Measurements from ENCODE around the gene FGF8. TPM values are rescaled to one million over a fixed set of nuclear protein-coding genes. Genes with fewer than 3 reads are reported as not detected.

The FGF8 gene
- total and polyA plus RNA-seq, 2 of the 8 experiments (the other 6 are each of a cell fraction or from before 2014, with no cell fraction given) = 1.1 to 3.9 TPM

GRCh38 chr10:101721806-101722205 is 54.1 kb downstream of the FGF8 start:
- H2BK20ac ChIP-seq (ENCODE audit: low read length) = no peak overlapping the region
- H3K79me2 ChIP-seq (ENCODE audit: control insufficient read depth in 1 of 2, insufficient read depth in 2 of 2, low read length in 2 of 2) = no peaks in the 10 kb centered on the region
- no peak overlapping the region for H4K91ac ChIP-seq (replicated peaks; ENCODE audit: insufficient read length, low read length)
- no peak for DNase-seq (ENCODE audit: low read depth in 1 of 2, low spot score in 2 of 2)
- H3K18ac ChIP-seq (ENCODE audit: extremely low read depth, low read length) = no peak overlapping the region
- ChIA-PET CTCF (ENCODE audit: partially characterized antibody) (interaction anchor here (0.7 to 2.1 kb wide), 7 partner anchors 9 to 62 kb away, joined by 3 to 9 read pairs (median 4); no protein-coding TSS in a partner anchor), POLR2A (ENCODE audit: partially characterized antibody) (interaction anchor here (0.6 to 1.2 kb wide), 2 partner anchors 120 to 140 kb away, joined by 3 read pairs; no protein-coding TSS in a partner anchor)
- H3K4me1 ChIP-seq (replicated peaks in 1 of 4; ENCODE audit: control insufficient read depth in 3 of 4, insufficient read depth in 4 of 4, low read length in 3 of 4) = peaks cover 0 to 3% (median 0%) of the 10 kb centered on the region in 4 experiments; a peak in 2 of 7 replicates
- no peaks in the 10 kb centered on the region; the same call in 1 of the 2 replicates for H3K23me2 ChIP-seq (ENCODE audit: low read depth, low read length)
- no peak overlapping the region for H3K56ac ChIP-seq (replicated peaks; ENCODE audit: insufficient read length, low read depth, low read length)
- H3K4me2 ChIP-seq (ENCODE audit: insufficient read depth in 1 of 2, low read depth in 2 of 2, low read length in 2 of 2) = no peak overlapping the region
- H3K36me3 ChIP-seq (ENCODE audit: control insufficient read depth in 2 of 4, insufficient read depth in 4 of 4, low read length in 3 of 4) = no peaks in the 10 kb centered on the region
- no peak overlapping the region for H3K23ac ChIP-seq (ENCODE audit: insufficient read length)
- H4K5ac ChIP-seq (ENCODE audit: insufficient read length, low read depth, low read length) = no peak overlapping the region
- WGBS, 2 experiments (ENCODE audit: extremely low coverage in 1 of 2, insufficient coverage in 1 of 2, insufficient read length in 1 of 2, insufficient replicate concordance in 2 of 2, low coverage in 1 of 2, low lambda C conversion rate in 2 of 2, missing lambda C conversion rate in 1 of 2) = 100% methylated on average over 2 of the region's 2 CpGs; no CpG with 5 or more reads in 1 of the 2 experiments
- H2BK15ac ChIP-seq (ENCODE audit: low read length) = no peak overlapping the region
- H3K9me3 ChIP-seq (ENCODE audit: insufficient read depth in 2 of 2, low read depth in 1 of 2, low read length in 1 of 2) = no peaks in the 10 kb centered on the region
- H2BK5ac ChIP-seq (ENCODE audit: low read depth, low read length) = no peak overlapping the region
- no peaks in the 10 kb centered on the region for H3K27me3 ChIP-seq (replicated peaks in 1 of 4; ENCODE audit: control insufficient read depth in 3 of 4, extremely low read depth in 1 of 4, insufficient read depth in 3 of 4, low read length in 3 of 4)
- no peak overlapping the region for H2AFZ ChIP-seq (ENCODE audit: low read length)
- no peak for TF ChIP-seq SIRT6 (IDR thresholded peaks at IDR 0.05; ENCODE audit: low read length)
- H3K9ac ChIP-seq (replicated peaks in 1 of 4; ENCODE audit: extremely low read depth in 1 of 4, low read depth in 3 of 4, low read length in 3 of 4) = no peak overlapping the region
- no peaks in the 10 kb centered on the region for H3K79me1 ChIP-seq (ENCODE audit: low read depth, low read length)
- no peak overlapping the region for H3K14ac ChIP-seq (ENCODE audit: insufficient read length)
- no peak overlapping the region for H2BK12ac ChIP-seq (ENCODE audit: low read depth, low read length)
- no peak overlapping the region for H2AK5ac ChIP-seq (ENCODE audit: low read depth, low read length)
- H4K8ac ChIP-seq (ENCODE audit: extremely low read depth, insufficient read depth, low read length) = no peak overlapping the region
- no peaks in the 10 kb centered on the region for H4K20me1 ChIP-seq (replicated peaks in 1 of 2; ENCODE audit: control insufficient read depth in 1 of 2, insufficient read depth in 2 of 2, low read length in 2 of 2)
- no peak for FAIRE-seq
- no peak overlapping the region for H2BK120ac ChIP-seq (replicated peaks; ENCODE audit: low read depth, low read length)
- no peak overlapping the region for H3K27ac ChIP-seq (ENCODE audit: low read depth, low read length)
- no peak overlapping the region for H3K4me3 ChIP-seq (ENCODE audit: extremely low read depth in 1 of 4, insufficient read depth in 2 of 4, low read depth in 3 of 4, low read length in 4 of 4)
- H3K4ac ChIP-seq (replicated peaks; ENCODE audit: insufficient read length, low read depth, low read length) = no peak overlapping the region

All from H1 (cell line).